ENCODE measurements around the gene EVA1A.

DNA sequence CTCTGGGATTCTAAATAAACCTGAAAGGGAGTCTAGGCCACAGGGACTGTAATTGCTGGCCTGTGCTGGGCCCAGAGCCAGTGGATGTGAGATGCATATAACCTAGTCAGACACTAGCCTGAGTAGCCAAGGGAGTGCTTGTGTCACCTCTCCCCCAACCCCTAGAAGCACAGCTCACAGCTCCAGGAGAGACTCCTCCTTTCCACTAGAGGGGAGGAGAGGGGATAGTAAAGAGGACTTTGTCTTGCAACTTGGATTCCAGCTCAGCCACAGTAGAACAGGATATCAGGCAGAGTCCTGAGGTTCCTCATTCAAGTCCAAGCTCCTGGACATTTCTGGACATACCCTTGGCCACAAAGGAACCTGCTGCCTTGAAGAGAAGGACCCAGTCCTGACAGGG is 18.4 kb upstream of the EVA1A start:
- TF ChIP-seq EZH2 (IDR thresholded peaks at IDR 0.05) (no peak), FOXP2 (optimal IDR thresholded peaks at IDR 0.05; ENCODE audit: control extremely low read depth, extremely low read length, insufficient read depth) (no peak)

Data from SK-N-MC (cell line).